GM19351 (cell line): ENCODE results near the gene AKT1S1.
"Not testable (repeated sequence)": the region's sequence is repeated elsewhere in the genome, so short reads cannot be mapped to it uniquely, and the experiment has no call there.

Source experiments
- ATAC-seq: cut with Tn5 transposase; IDR thresholded peaks from one replicate; pipeline ENCODE4 v1.9.1; 2021; ENCODE audit warnings: mild to moderate bottlenecking, moderate library complexity; ENCODE audit not compliant: unreplicated experiment

Gene AKT1S1

GRCh38 chr19:49840321-49840720 is 36.8 kb downstream of the AKT1S1 start:
- ATAC-seq, result no peak

DNA sequence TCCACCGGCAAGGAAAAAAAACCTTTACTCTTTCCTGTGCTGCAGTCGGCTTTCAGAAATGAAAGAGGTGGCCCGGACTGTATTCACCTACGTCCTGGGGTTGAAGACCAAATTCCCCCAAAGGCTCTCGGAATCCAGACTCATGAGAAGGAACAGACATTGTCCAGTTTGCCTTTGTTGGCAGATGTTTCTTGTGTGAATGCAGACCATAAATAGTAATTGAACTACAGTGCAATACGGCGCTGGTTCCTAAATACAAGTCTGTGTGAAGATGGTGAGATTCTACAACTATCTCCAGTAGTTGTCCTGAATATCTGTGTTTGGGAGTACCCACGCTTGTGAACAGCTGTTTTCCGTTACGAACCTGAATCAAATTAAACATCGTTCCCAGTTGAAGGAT is 37.4 kb downstream of the AKT1S1 start:
- no peak for ATAC-seq

- ATAC-seq, result no peak
These were observed 38.1 kb downstream of the AKT1S1 start for GRCh38 chr19:49838885-49839588.

GRCh38 chr19:49837425-49837824 is 39.7 kb downstream of the AKT1S1 start:
- ATAC-seq, result no peak

DNA sequence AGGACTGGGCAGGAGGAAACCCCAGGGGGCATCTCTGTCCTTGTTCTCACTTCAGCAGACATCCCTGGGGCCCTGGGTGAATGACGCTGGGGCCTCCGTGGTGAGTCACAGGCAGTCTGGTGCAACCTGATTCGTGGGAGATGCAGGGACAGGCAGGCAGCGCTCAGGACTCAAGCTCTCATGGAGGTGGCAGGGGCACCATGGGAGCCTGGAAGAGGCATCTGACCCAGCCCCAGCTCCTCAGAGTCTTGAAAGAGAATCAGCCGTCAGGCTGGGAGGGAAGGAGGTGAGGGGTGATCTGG is 40.2 kb downstream of the AKT1S1 start:
- ATAC-seq, result no peak

GRCh38 chr19:49836176-49837008 is 40.8 kb downstream of the AKT1S1 start:
- no peak for ATAC-seq

- ATAC-seq, result no peak
These were observed 41.6 kb downstream of the AKT1S1 start for GRCh38 chr19:49835562-49835961.

DNA sequence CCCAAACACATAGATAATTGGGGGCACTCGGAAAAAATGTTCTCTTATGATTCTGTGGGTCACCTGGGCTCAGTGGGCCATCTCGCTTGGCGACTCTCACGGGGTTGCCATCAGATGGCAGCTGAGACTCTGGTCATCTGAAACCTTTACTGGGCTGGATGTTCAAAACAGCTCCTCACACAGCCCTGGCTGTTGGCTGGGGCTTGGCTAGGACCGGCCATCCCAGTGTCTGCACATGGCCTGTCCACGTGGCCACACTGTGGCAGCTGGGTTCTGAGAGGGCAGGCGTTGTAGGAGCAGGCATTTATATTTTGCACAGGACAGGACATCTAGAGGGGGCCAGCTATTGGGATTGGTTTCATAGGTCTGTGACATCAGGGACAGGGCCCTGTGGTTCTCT is 43.6 kb downstream of the AKT1S1 start:
- no peak for ATAC-seq

DNA sequence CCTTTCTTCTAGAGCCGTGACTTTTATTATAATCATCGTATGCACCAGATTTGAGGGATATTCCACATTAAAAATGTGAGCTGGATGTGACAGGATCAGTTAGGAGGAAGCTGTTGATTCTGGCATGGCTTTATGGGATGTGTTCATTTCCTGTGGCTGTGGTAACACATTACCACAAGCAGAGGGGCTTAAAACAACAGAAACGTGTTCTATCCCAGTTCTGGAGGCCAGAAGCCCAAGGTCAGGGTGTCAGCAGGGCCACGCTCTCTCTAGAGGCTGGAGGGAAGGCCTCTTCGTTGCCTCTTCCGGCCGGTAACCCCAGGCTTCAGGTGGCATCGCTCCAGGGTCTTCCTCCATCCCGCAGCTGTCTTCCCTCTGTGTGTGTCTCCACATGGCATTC is 44.6 kb downstream of the AKT1S1 start:
- no peak for ATAC-seq

GRCh38 chr19:49831592-49831991 is 45.6 kb downstream of the AKT1S1 start:
- ATAC-seq, result no peak

- ATAC-seq, result no peak
These were observed 46.4 kb downstream of the AKT1S1 start for GRCh38 chr19:49830766-49831165.

DNA sequence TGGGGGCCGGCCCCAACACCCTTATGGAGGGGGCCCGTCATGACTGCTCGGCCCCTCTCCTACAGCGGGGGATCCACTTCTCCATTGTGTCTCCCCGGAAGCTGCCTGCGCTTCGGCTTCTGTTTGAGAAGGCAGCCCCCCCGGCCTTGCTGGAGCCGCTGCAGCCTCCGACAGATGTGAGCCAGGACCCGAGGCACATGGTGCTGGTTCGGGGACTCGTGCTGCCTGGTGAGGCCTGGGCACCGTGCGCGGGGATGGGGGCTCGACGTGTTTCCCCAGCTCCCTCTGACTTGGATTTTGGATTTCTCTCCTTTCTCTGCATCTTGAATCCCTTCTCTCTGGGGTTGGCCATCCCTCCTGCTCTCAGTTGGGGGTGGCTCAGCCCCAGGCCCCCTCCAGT is 47.4 kb downstream of the AKT1S1 start:
- ATAC-seq, result no peak

GRCh38 chr19:49829200-49829599 is 48.0 kb downstream of the AKT1S1 start:
- ATAC-seq, result no peak

DNA sequence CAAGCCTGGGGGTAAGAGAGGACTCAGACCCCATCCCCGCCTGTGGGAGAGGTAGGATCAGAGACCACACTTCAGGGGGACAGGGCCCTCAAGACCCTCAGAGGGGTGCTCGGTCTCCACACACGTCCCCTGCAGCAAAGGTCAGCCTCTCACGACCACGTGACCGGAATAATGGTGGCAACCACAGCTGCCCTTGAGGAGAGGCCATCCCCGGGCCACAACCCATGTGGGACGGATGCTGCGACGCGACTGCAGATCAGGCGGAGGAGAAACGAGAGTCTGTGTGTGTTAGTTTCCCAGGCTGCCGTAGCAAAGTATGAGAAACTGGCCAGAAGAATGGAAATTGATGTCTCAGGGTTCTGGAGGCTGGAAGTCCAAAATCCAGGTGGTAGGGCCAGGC is 50.1 kb downstream of the AKT1S1 start:
- ATAC-seq, result no peak

DNA sequence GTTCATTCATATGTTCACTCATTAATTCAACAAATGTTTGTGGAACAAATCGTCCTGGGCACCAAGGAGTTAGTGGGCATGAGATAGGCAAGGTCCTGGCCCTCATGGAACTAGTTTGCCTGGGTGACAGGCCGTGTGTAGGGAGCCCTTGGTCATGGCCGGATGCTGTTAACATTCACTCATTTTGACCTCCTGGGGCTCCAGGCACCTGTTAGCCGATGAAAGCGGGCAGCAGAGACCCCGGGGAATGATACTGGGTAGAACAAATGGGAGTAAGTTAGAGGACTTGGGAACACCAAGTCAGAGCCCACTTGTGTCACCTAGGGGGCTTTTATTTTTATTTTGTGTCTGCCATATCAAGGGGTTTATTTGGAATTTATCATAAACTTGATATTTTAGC is 52.5 kb downstream of the AKT1S1 start:
- no peak for ATAC-seq

DNA sequence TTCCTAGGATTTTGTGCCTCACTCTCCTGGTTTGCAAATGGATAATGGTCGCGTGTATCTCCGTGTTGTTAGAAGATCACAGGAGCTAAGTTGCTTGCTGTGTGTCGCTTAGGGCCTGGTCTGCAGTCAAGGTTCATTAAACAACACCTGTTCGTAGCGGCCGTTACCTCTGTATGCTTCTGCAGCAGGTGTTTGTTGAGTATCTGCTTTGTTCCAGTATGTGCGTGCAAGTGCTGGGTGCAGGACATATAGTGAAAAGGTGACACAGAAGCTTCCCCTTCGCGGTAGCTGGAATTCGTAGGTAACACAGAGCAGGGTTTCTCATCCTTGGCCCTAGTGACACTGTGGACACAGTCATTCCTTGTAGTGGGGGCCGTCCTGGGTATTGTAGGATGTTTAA is 53.7 kb downstream of the AKT1S1 start:
- no peak for ATAC-seq

- no peak for ATAC-seq
These were observed 57.0 kb downstream of the AKT1S1 start for GRCh38 chr19:49820125-49820524.

- not testable (repeated sequence) for ATAC-seq
These were observed 57.6 kb downstream of the AKT1S1 start for GRCh38 chr19:49819452-49820115.
